Mesodermal cell (in vitro differentiated cells): ENCODE data around the gene L1CAM.

Source experiments
- H3K27ac ChIP-seq: 2 replicates; pipeline ENCODE4 v1.7.0; 2013; ENCODE audit warnings: mild to moderate bottlenecking, low read depth, low read length, moderate library complexity; ENCODE audit not compliant: severe bottlenecking
- H3K36me3 ChIP-seq: 2 replicates; pipeline ENCODE4 v1.7.1; 2013; ENCODE audit warnings: mild to moderate bottlenecking, low read length, moderate library complexity; ENCODE audit not compliant: control insufficient read depth, insufficient read depth
- H3K4me1 ChIP-seq: one replicate; pipeline ENCODE4 v1.7.1; 2013; ENCODE audit warnings: mild to moderate bottlenecking, low read length; ENCODE audit not compliant: insufficient read depth, control insufficient read depth, poor library complexity, severe bottlenecking
- H3K4me3 ChIP-seq: 2 replicates; pipeline ENCODE4 v1.7.0; 2013; ENCODE audit warnings: low read length, control low read depth, mild to moderate bottlenecking; ENCODE audit not compliant: insufficient read depth, poor library complexity, severe bottlenecking; ENCODE audit errors: extremely low read depth
- H3K9me3 ChIP-seq: 2 replicates; pipeline ENCODE4 v1.7.1; 2013; ENCODE audit warnings: mild to moderate bottlenecking, low read length, moderate library complexity; ENCODE audit not compliant: control insufficient read depth
- WGBS, 2 experiments: methylation state at CpG; one replicate each; pipeline ENCODE4 v1.1.5; 2013; ENCODE audit warnings: missing lambda C conversion rate in 2 of 2; ENCODE audit not compliant: insufficient coverage in 2 of 2; 5-methylcytosine and 5-hydroxymethylcytosine counted together

L1CAM gene

DNA sequence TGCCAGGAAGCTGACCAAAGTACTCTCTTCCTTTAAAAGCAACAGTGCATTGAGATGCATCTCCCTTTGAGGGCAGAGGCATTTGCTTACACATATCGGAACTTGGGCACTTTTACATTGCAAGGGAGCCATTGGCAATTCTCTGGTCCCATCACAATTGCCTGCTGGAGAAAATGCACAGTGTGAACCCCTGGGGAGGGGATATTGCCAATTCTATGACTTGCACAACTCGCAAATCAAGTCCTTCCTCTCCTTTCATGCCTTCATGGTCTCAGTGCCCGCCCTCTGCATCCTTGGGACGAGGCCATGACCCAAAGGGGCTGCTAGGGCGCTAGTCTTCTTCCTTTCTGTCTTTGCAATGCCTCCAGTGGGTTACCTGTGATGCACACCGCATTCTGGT lies 40.8 kb downstream of the L1CAM start:
- H3K27ac ChIP-seq = no peak overlapping the region
- WGBS, 2 experiments = 40% methylated on average over 1 to 2 of the region's 6 CpGs
- H3K36me3 ChIP-seq = no peaks in the 10 kb centered on the region
- H3K4me1 ChIP-seq = no peaks in the 10 kb centered on the region
- no peaks in the 10 kb centered on the region for H3K9me3 ChIP-seq
- H3K4me3 ChIP-seq = no peak overlapping the region

DNA sequence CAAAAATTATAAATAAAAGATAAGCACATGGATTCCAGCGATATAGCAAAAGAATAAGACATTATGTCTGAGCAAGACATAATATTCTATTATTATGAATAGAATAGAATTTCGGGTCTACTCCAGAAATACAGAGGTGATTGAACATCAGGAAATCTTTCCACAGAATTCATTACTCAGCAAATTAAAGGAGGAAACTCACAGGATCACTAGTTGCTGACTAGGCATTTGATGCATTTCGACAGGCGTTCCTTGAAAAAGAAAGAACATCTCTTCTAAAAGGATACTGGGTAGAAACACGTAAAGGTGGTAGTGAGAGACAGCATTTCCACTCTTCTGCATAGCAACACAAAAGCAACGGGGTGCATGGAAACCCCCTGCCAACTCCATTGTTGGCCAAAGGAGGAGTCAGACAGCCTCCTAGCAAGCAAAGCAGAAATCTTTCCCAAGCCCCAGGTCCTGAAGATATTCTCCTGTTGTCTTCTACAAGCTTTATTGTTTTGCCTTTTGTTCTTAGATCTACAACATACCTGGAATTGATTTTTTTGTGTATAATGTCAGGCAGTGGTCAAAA lies 41.4 kb downstream of the L1CAM start:
- no peaks in the 10 kb centered on the region for H3K9me3 ChIP-seq
- H3K27ac ChIP-seq = no peak overlapping the region
- H3K4me1 ChIP-seq = no peaks in the 10 kb centered on the region
- H3K36me3 ChIP-seq = no peaks in the 10 kb centered on the region
- H3K4me3 ChIP-seq = no peak overlapping the region
- 0 to 17% methylated on average over 1 of the region's 6 CpGs for WGBS, 2 experiments

DNA sequence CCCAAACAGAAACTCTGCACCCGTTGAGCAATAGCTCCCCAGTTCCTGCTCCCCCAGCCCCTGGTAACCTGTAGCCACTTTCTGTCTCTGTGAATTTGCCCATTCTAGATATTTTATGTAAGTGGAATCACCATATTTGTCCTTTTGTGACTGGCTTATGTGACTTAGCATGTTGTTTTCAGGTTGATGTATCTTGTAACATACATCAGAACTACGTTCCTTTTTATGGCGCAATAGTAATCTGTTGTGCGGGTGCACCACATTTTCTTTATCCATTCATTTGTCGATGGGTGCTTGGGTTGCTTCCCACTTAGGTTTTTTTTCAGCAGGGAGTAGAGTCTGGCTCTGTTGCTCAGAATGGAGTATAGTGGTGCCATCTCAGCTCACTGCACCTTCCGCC lies 49.1 kb downstream of the L1CAM start:
- no peaks in the 10 kb centered on the region for H3K4me1 ChIP-seq
- H3K4me3 ChIP-seq = no peak overlapping the region
- H3K27ac ChIP-seq = no peak overlapping the region
- H3K36me3 ChIP-seq = no peaks in the 10 kb centered on the region
- H3K9me3 ChIP-seq = no peaks in the 10 kb centered on the region
- 86 to 100% methylated on average over 1 of the region's 6 CpGs for WGBS, 2 experiments

DNA sequence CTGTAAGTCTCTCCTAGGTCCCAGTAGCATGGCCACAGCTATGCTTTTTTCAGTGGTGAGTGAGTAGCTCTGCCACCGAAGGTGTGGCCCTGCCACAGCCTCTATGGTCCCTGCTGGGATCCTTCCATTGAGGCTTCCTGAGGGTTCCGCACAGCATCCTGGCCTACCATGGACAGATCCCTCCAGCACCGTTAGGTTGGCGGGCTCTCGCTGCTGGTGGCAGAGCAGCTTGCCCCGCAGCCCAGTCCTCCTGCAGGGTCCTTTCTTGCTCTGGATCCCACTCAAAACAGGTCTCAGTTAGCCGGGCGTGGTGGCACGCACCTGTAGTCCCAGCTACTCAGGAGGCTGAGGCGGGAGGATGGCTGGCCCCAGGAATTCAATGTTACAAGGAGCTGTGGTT lies 53.2 kb downstream of the L1CAM start:
- no peaks in the 10 kb centered on the region for H3K36me3 ChIP-seq
- WGBS, 2 experiments = 84 to 85% methylated on average over 4 to 9 of the region's 10 CpGs
- H3K4me3 ChIP-seq = no peak overlapping the region
- H3K27ac ChIP-seq = no peak overlapping the region
- no peaks in the 10 kb centered on the region for H3K9me3 ChIP-seq
- peaks cover 3% of the 10 kb centered on the region for H3K4me1 ChIP-seq

DNA sequence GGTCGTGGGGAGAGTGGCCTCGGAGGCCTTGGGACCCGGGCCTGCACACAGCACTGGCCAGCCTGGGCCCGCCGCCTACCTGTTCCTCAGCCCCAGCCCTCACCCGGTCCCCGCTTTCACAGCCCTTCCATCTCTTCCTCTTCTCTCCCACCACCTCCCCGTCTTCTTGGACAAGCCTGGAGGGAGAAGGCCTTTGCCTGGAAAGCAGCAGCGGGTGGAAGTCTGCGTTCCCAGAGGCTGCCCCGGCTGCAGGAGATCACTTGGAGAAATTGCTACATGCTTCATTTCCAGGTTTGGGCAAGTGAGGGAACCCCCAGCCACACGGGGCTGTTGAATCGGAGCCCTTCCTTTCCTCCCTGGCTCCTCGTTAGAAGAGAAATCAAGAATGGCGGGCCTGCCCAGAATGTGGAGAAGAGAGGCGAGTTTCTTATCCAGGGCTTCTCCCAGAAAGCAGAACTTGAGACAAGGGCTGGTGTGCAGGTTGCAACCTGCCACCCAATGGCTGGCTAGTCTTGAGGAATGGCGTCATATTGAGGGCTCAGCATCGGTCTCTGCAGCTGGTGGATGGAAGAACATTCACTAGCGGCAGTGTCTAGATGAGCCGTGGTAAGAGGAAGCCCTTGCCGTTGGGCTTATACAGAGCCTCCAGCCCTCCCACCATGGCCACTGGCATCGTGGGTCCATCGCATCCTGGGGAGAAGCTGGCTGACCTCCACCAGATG lies 54.4 kb downstream of the L1CAM start:
- Histone ChIP-seq H3K4me3 (no peak overlapping the region), H3K4me1 (peaks cover 3% of the 10 kb centered on the region), H3K9me3 (no peaks in the 10 kb centered on the region), H3K27ac (no peak overlapping the region), H3K36me3 (no peaks in the 10 kb centered on the region)
- 76 to 97% methylated on average over 6 to 11 of the region's 23 CpGs for WGBS, 2 experiments

DNA sequence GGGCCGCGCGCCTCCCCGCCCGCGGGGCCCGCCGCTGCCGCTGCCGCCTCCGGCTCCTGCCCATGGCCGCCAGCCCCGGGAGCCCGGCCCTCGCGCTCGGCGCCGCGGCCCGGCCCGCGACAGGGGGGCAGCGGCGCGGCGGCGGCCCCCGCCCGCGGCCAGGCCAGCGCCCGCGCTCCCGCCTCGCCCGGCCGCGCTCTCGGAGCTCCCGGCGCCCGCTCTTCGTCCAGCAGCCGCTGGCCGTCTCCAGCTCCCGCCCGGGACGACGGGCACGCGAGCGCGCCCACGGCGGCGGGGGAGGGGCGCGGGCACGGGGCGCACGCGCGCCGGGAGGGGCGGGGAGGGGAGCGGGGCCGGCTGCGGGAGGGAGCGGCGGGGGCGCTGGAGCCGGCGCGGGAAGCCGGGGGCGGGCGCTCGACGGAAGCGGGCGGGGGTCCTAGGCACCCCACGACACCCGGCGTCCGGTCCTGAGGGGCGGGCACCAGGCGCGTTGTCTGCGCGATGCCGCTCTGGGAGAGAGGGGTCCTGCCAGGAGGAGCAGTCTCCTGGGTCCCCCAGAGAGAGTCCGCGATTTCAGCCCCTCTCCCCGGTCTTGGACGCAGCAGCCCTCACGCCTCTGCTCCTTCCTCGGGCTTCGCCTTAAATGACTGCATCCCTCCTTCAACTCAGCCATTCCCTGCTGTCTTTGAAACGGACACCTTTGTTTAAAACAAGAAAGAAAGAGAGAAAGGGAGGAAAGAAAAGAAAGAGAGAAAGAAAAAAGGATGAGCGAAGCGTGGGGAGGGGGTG lies 55.1 kb downstream of the L1CAM start:
- Histone ChIP-seq H3K27ac (no peak overlapping the region), H3K4me3 (peak overlapping the region; percentile 16), H3K4me1 (peaks cover 3% of the 10 kb centered on the region), H3K36me3 (no peaks in the 10 kb centered on the region), H3K9me3 (no peaks in the 10 kb centered on the region)
- 2 to 3% methylated on average over 11 to 13 of the region's 102 CpGs for WGBS, 2 experiments

DNA sequence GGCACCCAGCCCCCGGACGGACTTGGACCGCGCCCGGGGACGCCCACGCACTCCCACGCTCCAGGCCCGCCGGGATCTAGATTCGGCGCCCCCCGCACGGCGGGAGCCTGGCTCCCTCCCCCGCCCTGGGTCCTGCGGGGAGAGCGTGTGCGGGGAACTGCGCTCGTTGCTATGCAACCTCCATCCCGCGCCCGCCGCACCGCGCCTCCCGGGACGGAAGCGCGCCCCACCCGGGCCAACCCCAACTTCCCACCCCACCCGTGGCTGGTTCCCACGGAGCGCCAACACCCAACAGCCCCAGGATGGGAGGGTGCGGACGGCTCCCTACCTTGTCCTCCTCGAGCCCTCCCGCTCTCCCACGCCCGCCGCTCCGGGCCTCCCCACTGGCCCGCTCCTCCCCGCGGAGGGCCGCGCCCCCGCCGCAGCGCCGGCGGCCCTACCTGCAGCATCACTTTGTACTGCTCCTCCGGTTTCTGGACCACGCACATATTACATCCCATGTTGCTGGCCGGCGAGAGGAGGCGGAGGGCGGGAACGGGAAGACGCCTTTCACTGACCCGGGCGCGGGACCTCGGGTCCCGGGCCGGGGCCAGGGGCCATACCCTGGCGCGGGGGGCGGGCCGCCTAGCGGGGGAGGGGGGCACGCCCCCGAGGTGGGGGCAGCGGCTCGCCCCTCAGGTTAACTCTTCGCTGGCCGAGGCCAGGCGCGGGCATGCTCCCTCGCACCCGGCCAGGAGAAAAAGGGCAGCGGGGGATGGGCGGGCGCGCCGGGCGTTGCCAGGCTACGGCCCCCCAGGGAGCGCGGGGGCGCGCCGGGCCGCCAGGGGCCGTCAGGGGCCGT lies 56.0 kb downstream of the L1CAM start, which contains the start of gene PDZD4:
PDZD4 (minus strand) TSS at position 746 of the 841 bp plus-strand sequence; CDS start at position 500, 246 bp downstream.
- Histone ChIP-seq H3K4me1 (peaks cover 3% of the 10 kb centered on the region), H3K4me3 (peak within 1 kb of the TSS; percentile 39), H3K27ac (no peak within 1 kb of the TSS), H3K9me3 (no peaks in the 10 kb centered on the region), H3K36me3 (no peaks in the 10 kb centered on the region)
- 0 to 1% methylated on average over 21 to 29 of the region's 97 CpGs for WGBS, 2 experiments

DNA sequence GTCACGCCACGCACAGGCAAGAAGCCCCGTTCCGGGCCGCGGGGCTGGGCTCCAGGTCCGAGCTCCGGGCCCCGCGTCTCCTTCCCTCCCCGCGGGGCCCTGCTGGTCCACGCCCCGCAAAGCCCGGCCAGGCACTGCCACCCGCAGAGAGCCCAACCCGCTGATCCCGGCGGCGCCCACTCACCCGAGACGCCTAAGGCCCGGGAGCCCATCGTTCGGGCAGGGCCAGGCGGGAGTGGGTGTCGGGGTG lies 56.5 kb downstream of the L1CAM start:
- Histone ChIP-seq H3K9me3 (no peaks in the 10 kb centered on the region), H3K4me1 (peaks cover 3% of the 10 kb centered on the region), H3K4me3 (peak overlapping the region; percentile 39), H3K36me3 (no peaks in the 10 kb centered on the region), H3K27ac (no peak overlapping the region)
- 0% methylated on average over 8 to 22 of the region's 27 CpGs for WGBS, 2 experiments

DNA sequence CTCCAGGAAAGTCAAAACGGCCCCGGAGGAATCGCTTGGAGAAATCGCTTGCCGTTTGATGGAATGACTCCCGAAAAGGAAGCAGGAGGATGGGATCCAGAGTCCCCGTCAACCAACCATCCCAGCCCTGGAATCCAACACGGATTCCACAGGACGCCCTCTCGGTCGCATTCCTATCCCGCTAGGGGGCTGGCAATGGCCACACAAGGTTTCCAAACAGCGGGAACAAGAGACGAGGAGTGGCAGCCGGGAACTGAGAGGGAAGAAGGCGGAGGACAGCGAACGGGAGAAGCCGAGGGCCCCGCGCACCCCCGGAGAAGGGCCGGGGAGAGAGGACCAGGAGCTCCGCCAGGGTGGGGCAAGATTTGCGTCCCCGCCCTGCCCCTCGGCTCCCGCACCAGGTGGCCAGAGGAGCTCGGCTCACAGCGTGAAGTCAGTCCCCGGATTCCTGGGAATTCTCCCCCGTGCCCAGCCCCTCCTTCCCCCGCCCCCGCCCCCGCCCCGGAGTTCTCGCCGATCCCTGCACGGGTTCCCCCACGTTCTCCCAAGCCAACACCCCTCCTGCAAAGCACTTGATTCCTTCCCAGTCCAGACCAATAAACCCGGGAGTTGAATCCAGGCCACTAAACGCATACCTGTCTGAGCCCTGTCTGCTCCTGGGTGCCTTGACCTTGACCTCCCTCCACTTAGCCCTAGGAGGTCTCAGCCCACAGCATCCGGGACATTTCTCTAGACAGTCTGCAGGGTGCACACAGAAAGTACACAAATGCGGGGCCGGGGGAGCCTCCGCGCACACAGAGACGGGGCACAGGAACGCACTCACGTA lies 57.0 kb downstream of the L1CAM start:
- H3K4me3 ChIP-seq = peak overlapping the region; percentile 39
- no peaks in the 10 kb centered on the region for H3K9me3 ChIP-seq
- H3K27ac ChIP-seq = peak overlapping the region; percentile 36
- no peaks in the 10 kb centered on the region for H3K36me3 ChIP-seq
- peaks cover 3% of the 10 kb centered on the region for H3K4me1 ChIP-seq
- WGBS, 2 experiments = 0 to 1% methylated on average over 15 to 19 of the region's 50 CpGs

DNA sequence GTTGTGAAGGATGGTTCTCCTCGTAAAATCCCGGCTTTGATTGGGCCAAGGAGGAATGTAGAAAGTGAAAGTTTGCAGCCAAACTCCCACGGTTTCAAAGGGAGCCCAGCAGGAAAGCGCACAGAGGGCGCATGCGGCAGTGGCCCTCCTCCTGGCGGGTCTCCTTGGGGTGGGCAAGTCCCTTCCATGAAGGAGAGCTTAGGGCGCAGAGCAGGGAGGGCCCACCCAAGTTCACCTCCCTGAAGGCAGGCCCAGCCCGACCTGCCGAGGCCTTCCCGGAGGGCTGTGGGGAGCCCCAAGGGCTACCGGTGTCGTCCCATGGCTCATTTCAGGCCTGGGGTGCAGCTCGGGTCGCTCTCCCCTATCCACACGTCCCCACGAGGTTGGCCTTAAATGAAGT lies 57.7 kb downstream of the L1CAM start:
- Histone ChIP-seq H3K36me3 (no peaks in the 10 kb centered on the region), H3K9me3 (no peaks in the 10 kb centered on the region), H3K27ac (no peak overlapping the region), H3K4me3 (peak overlapping the region; percentile 11), H3K4me1 (peaks cover 3% of the 10 kb centered on the region)
- 11 to 60% methylated on average over 1 to 3 of the region's 17 CpGs for WGBS, 2 experiments
